Measurements from ENCODE around the gene PARG.
"Not testable (repeated sequence)": the region's sequence is repeated elsewhere in the genome, so short reads cannot be mapped to it uniquely, and the experiment has no call there.

The PARG gene

DNA sequence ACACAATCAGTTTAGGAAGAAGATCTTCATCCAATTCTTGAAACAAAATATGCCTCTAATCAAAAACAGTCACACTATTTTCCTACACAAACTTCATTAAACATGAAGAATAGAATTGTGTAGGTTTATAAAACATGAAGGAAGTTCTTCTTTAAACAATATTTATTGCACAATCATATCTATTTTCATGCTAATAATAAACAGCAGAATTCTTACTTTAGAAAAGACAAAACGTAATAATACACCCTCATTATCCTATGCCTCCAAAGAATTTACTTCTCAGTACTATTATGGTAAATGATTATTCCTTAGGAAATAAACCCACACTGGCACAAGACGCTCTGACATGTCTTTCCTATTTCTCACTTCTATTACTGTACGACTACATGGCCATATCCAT is 41.4 kb downstream of the PARG start:
- DNase-seq = not testable (repeated sequence)

DNA sequence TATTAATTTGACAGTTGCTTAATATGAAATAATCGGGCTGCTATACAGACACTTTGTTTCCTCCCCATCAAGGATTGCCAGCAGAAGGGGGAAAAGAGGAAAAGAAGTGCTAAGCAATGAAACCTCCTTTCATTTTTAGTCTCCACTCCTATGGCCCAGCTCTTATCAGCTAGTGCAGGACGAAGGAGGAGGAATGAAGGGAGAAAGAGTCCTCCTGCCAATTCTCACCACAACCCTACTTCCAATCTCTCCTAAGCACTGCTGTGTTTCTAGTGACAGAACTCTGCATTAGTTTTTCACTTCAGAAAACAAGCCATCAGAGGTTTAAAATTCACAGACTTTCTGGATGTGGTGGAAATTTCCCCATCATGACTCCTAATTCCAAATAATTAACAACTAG is 41.8 kb downstream of the PARG start:
- not testable (repeated sequence) for DNase-seq

- not testable (repeated sequence) for DNase-seq
These were observed 51.8 kb downstream of the PARG start for GRCh38 chr10:49890025-49890424.

DNA sequence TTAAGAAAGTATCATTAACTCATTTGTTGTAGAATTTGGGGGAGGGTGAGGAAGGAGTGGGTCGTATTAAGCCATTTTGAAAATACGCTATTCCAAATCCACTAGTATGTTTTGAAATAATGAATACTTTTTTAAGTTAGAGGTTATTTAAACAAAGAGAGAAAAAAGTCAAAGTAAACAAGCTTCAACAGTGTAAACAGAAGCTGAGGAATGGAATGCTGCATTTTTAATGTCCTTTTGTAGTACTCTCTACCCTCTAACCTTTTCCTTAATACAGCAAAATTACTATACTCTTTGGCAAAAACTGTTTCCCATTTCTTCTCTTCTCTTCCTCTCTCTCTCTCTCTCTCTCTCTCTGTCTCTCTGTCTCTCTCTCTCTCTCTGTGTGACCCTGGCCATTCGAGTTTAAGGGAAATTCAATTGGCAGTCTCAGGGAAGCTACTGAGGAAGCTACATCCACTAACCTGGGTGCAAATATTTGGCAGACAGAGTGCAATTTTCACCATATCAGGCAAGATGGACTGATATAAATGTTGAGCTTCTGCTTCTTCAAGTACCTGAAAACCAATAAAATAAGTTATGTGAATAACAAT is 57.0 kb downstream of the PARG start:
- DNase-seq = not testable (repeated sequence)

GRCh38 chr10:49883852-49884251 is 58.0 kb downstream of the PARG start:
- not testable (repeated sequence) for DNase-seq

DNA sequence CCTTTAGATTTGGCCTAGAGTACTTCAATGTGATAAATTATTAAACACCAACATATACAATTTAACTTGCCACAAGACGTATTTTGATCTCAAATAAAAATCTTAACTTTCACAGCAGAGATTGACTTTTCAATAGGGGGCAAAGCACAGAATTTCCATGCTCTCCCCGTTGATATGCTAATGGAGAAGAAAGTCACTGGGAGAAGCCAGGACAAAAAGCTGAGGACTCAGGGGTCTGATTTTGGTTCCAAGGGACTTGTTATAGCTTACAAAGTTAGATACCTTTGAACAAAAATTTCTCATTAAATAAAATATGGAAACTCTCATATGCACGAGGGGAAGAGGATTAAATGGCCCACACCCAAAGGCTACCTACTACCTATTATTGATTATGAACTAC is 59.5 kb downstream of the PARG start:
- DNase-seq = not testable (repeated sequence)

GRCh38 chr10:49872740-49873139 is 69.1 kb downstream of the PARG start:
- not testable (repeated sequence) for DNase-seq

GRCh38 chr10:49871462-49871861 is 70.4 kb downstream of the PARG start:
- DNase-seq = not testable (repeated sequence)

- not testable (repeated sequence) for DNase-seq
These were observed 81.9 kb downstream of the PARG start for GRCh38 chr10:49859933-49860332.

GRCh38 chr10:49858697-49859382 is 83.0 kb downstream of the PARG start:
- not testable (repeated sequence) for DNase-seq

DNA sequence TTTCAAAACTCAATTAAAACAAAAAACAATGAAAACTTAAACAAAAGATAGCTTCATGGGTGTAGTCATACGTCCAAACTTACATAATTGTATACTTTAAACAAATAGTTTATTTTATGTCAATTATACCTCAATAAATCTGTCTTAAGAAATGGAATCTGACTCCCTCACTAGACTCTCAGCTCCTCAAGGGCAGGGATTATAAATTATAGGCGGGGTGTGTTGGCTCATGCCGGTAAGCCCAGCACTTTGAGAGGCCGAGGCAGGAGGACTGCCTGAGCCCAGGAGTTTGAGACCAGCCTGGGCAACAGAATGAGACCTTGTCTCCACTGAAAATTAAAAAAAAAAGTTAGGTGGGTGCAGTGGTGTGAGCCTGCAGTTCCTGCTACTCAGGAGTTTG is 92.3 kb downstream of the PARG start:
- DNase-seq = not testable (repeated sequence)

DNA sequence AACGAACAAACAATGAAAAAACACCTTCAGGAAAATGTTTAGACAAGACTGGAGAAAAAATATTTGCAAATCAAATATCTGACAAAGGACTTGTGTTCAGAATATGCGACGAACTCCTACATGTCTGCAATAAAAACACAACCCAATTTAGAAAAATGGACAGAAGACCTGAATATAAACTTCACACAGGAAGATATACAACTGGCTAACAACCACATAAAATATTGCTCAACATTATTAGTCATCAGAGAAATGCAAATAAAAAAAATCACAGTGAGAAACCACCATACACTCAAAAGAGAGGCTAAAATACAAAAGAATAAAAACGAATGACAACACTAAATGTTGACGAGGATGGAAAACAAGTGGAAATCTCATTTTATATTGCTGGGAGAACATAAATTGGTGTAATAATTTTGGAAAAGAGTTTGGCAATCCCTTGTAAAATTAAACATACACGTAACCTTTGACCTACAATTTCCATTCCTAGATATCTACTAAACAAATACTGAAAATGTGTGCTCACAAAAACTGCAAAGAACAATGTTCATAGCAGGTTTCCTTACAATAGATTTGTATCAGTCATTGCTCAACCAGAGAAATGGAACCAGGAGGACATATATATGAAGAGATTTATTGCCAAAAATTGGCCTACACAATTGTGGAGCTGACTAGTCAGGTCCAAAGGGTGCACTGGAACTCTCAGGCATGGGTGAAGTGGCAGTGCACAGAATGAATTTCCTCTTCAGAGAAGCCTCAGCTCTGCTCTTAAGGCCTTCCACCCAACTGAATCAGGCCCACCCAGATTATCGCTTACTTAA is 96.8 kb downstream of the PARG start:
- DNase-seq = no peak

DNA sequence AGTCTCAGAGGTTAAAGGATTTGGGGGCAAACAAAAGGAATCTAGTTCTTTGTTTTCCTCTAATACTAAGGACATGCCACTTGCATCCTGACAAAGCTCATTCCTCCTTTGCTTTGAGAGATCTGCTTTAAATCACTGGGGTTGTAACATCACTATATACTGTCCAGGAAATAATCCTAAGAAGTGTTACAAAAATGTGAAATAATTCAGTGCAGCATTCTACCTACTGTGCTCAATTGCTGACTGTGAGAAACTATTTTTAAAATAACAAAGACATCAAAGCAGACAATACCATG is 99.5 kb downstream of the PARG start:
- DNase-seq = not testable (repeated sequence)

- DNase-seq = no peak
These were observed 100.1 kb downstream of the PARG start for GRCh38 chr10:49841615-49842332.

- DNase-seq = no peak
These were observed 104.1 kb downstream of the PARG start for GRCh38 chr10:49837685-49838084.

DNA sequence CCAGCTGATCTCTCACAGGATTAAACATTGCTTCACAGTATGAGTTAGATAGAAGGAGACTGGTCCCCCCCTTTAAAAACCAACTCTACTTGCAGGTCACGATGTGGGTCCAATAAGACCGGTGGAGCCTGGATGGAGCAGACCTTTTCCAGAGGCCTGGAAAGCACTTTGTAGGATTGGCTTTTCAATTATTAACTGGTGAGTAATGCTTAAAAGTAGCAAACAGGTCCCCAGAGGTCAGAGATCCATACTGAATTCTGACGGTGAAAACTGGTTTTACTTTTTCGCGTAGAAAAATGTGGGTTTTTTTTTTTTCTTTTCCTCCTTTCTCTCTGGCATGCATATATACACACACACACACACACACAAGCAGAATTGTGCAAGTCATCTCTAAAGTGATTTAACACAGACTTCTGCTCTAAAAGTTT is 104.8 kb downstream of the PARG start:
- DNase-seq = no peak

DNA sequence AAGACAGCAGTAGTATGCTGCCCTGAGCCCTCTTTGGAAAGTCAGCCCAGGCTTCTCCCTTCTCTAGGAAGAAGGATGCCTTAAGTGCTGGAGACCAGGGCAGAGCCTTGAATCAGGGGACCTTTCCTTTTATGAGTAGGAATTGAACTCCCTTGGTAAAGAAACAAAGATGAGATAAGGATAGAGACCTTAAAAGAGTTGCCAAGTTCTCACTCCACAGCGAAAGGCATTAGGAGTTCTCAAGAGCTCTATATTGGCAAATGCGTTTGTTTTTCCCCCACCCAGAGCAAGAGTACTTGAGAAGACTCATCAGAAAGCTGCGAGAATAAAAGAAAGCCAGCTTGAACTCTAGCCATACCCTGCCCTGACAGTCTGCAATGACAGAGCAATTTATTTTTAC is 106.9 kb downstream of the PARG start:
- no peak for DNase-seq

DNA sequence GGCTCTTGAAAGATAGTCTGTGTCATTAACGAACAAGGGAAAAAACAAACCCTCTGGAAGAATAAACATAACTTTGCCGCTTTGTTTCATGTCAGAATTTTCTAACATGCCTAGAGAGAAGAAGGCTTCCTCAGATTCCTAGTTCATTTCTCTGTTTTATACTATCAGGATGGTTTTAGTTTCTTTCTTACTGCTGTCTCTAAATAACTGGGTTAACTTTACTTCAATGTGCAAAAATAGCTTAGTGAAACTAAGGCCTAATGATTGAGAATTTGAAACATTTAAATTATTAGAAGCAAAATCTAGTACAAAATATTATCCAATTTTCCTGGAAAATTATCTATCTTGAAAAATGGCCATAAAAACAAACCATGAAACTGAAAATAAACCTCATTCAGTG is 107.6 kb downstream of the PARG start:
- DNase-seq = no peak

DNA sequence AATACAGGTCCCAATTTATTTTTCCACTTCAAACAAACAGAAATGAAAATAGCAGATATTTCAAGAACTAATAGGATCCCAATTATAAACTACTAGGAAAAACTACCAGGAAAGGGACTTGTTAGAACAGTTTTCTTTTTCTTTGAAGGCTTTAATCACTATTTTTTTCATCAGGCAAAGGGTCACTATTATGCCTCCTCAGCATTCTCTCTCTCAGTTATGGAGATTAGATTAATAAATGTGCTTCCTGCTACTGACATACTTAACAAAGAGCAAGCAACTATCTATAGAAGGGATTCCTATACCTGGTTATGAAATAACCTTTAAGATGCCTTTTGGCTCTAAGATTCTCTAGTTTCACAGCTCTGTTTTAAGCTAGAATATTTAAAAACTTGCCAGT is 108.7 kb downstream of the PARG start:
- no peak for DNase-seq

GRCh38 chr10:49831352-49832035 is 110.3 kb downstream of the PARG start:
- DNase-seq = no peak

- DNase-seq = no peak
These were observed 111.0 kb downstream of the PARG start for GRCh38 chr10:49830846-49831245.

DNA sequence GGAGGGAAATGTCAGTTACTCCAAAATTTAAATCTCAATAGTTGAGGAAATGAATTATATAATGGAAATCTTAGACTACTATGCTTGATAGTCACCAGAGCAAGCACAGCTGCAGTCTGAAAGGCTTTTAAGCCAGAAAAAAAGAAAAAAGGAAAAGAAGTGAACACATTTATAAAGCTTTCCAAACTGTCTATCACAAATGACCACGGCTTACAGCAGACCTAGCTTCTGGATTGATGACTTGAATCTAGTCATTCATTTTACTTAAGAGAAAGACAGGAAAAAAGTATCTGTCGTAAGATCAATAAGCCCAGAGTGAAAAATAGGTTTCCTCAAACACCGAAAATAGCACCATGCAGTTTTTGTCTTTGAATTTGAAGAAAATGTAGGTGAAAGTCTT is 111.8 kb downstream of the PARG start:
- no peak for DNase-seq

- no peak for DNase-seq
These were observed 114.5 kb downstream of the PARG start for GRCh38 chr10:49827297-49827696.
